Stimulated activated CD8-positive, alpha-beta memory T cell treated with anti-CD3 and anti-CD28 coated beads, Interleukin-4, amount 100 ng/mL, for 24 hours (primary cell): Measurements from ENCODE around the gene FAM3B.

Experiments used
- DNase-seq: peaks from one replicate; pipeline ENCODE4 v3.0.0-alpha.2; 2020; ENCODE audit warnings: low read depth

FAM3B gene

DNA sequence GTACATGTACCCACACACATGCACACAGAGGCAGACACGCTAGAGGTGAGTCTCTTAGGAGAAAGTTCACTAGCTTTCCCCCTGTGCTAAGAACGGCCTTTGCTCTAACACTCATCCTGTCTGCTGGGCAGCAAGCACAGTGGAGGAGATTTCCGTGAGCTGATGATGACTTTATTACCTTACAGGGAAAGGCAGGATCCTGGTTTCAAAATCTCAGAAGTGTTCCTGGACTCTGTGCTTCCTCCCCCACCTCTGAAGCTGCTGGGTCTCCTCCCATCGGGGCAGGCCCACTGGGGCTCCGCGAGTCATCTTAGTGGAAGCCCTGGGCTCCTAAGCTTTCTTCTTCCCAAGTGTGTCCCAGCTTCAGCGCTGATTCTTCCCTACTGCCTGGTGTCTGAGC lies 2.7 kb downstream of the FAM3B start:
- no peak for DNase-seq

GRCh38 chr21:41321211-41321907 lies 4.8 kb downstream of the FAM3B start:
- no peak for DNase-seq

DNA sequence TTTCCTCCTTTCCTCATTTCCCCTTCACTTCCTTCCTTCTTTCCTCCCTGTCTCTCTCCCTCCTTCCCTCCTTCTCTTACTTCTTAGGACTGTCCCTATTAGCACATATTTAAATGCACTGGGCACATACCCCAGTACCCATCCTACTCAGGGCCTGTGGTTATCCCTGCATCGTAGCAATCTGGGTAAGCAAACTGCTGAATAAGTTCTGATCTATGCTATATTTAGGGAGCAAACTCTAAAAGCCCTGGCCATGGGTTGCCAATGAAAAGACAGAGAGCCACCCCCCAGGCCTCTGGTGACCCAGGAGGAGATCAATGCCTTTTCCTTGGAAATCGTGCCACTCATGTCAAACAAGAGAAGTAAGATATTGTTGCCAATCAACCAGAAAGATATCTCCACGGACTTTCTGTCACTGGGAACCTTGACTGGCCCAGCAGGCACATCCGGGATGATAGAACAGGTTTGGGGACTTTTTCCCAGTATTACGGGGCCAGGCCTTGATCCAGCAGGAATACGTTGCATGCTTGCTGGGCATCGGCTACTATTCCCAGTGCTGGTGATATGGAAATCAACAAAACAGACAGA lies 5.4 kb downstream of the FAM3B start:
- DNase-seq = no peak

DNA sequence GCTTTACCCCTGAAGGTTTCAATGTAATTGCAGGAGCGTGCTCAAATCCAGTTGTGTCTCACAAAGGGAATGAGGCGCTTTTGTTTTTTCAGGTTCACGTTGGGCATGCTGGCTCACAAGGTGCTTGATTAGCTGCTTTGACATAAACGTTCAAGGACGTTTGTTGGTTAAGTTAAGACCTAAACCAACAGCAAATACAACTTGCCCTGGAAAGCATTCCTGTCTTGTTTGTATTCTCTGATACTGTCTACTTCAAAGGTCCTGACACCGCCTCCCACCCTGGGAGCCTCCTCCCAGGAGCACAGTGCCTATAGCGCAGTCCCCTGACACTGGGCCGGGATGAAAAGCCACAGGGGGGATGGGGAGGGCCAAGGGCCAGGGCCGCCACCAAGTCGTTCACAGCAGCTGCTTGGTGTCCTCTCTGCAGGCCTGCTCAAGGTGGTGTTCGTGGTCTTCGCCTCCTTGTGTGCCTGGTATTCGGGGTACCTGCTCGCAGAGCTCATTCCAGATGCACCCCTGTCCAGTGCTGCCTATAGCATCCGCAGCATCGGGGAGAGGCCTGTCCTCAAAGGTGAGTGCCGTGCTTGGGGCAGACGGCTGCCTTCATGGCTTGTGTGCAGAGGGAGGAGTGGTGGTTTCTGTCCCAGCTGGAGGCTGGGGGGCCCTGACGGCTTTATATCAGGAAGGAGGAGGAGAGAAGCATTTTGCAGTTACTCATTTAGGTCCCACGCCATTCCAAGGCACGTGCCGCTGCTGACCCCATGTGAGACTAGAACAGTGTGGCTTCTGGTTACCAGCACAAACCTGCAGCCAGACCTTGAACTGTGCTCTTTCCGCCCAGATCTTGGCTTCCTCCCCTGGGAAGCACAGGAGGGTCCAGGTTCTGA lies 6.1 kb downstream of the FAM3B start:
- no peak for DNase-seq

- no peak for DNase-seq
These were observed 8.7 kb downstream of the FAM3B start for GRCh38 chr21:41325138-41325912.

DNA sequence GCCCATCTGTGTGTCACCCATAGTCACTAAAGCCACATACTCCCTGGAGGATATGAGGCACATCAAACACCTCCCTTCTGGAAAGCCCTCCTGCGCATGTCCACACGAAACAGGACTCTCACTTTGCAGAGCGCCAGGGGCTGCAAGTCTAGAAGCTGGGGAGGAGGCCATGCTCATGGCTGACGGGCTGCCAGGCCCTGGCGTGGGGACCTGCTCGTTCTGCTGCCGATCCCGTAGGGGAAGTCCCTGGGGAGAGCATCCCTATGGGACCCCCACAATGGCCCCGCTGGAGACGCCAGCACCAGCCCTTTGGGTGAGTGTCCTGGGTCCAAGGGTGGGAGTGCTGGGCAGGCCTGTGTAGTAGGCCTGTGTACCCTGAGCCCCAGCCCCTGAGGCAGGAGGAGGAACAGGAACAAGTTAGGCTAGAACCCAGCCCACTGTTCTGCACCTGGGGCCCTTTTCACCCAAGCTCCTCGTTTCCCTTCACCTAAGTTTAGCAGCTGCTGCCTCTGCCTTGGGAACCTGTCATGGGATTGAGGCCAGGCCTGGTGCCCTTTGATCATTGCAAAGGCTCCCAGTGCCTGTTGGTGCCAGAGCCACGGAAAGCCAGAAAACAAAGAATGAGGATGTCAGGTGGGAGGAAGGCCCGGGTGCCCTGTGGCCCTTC lies 9.9 kb downstream of the FAM3B start:
- DNase-seq = no peak

GRCh38 chr21:41327753-41328152 lies 11.2 kb downstream of the FAM3B start:
- DNase-seq = no peak

DNA sequence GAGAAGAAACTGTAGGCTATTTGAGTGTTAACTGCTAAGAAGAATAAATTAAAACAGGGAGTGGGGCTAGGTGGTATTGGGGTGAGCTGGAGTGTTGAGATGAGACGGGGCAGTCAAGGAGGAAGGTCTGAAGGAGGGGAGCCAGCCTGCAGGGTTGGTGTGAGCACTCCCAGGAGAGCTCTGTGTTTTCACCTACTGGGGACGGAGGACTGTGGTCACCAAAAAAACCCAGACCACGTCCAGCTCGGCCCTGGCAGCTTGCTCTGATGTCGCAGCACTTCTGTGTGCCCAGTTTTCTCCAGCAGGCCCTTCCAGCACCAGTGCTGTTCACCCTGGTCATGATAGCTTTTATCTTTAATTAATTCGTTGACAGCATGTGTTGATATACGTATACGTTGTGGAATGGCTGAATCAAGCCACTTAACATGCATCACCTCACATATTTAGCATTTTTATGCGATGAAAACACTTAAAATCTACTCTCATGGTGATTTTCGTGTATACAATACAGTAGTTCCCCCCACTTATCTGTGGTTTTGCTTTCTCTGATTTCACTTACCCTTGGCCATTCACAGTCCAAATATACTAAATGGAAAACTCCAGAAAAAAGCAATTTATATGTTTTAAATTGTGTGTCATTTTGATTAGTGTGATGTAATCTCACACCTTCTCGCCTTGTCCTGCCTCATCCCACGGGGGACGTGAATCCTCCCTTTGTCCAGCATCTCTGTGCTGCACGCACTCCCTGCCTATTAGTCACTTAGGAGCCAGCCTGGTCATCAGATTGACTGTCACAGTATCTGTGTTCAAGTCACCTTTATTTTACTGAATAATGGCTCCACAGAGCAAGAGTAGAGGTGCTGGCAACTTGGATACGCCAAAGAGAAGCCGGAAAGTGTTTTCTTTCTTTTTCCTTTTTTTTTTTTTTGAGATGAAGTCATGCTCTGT lies 12.3 kb downstream of the FAM3B start:
- no peak for DNase-seq

DNA sequence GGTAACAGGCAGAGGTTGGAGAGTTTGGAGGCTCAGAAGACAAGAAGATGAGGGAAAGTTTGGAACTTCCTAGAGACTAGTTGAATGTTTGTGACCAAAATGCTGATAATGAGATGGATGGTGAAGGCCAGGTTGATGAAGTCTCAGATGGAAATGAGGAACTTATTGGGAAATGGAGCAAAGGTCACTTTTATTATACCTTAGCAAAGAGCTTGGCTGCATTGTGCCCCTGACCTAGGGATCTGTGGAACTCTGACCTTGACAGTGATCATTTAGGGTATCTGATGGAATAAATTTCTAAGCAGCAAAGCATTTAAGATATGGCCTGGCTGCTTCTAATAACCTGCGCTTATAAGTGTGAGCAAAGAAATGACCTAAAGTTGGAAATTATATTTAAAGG lies 17.2 kb downstream of the FAM3B start:
- DNase-seq = no peak

DNA sequence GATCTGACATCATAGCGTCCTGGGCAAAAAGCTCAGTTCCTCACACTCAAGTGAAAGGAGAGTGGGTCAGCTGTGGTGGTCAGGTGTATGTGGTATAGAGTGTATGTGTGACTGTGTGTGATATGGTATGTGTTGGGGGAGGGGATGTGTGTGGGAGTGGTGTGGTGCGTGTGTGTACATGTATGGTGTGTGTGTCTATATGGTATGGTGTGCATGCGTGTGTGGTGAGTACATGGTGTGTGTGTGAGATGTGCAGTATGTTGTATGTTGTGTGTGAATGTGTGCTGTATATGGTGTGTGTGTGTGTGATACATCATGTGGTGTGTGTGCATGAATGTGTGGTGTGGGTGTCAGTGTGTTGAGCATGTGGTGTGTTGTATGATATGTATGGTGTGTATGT lies 20.9 kb downstream of the FAM3B start:
- no peak for DNase-seq

GRCh38 chr21:41338455-41338854 lies 21.9 kb downstream of the FAM3B start:
- no peak for DNase-seq

GRCh38 chr21:41342035-41342434 lies 25.4 kb downstream of the FAM3B start:
- no peak for DNase-seq

GRCh38 chr21:41344146-41344545 lies 27.5 kb downstream of the FAM3B start:
- no peak for DNase-seq

DNA sequence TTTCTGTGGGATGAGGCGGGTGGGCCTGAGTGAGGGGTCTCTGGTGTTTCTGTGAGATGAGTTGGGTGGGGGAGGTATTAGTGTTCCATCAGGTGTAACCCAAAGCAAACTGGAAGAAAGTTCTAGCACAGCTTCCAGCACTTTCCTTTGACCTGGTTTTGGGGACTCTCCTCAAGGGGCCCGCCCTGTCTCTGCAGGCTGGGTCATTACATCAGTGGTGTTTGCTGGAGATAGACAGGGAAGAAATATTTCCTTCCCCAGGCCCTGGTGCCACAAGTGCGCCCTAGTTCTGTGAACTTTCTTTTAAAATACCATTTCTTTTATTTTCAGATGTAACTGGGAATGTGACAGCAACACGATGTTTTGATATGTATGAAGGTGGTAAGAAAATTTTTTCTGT lies 28.8 kb downstream of the FAM3B start:
- no peak for DNase-seq

GRCh38 chr21:41345934-41346685 lies 29.5 kb downstream of the FAM3B start:
- no peak for DNase-seq

DNA sequence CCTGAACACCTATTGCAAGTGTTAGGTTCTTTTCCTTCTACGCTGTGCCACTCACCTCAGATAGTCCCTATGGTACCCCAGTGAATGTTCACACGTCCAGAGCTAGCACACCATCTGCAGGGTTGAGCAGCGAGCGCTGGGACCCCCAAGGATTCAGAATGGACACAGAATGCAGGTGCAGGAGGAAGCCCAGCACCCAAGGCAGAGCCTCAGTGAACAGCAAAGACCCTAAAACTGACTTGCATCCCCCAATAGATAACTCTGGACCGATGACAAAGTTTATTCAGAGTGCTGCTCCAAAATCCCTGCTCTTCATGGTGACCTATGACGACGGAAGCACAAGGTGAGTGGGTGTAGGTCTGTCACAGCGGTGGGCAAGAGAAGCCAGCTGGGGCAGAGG lies 30.2 kb downstream of the FAM3B start:
- no peak for DNase-seq

DNA sequence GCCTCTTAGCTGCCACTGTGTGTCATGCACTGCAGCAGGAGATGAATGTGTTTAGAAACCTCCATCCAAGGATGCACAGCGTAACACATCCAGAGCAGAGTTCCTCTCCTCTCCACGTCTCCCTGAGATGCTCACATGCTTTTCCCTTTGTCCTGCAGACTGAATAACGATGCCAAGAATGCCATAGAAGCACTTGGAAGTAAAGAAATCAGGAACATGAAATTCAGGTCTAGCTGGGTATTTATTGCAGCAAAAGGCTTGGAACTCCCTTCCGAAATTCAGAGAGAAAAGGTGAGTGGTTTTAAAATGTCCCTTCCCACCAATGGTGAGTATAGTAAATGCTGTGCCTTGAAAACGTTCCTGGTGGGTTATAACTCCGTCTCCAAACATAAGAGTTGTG lies 31.8 kb downstream of the FAM3B start:
- DNase-seq = no peak

DNA sequence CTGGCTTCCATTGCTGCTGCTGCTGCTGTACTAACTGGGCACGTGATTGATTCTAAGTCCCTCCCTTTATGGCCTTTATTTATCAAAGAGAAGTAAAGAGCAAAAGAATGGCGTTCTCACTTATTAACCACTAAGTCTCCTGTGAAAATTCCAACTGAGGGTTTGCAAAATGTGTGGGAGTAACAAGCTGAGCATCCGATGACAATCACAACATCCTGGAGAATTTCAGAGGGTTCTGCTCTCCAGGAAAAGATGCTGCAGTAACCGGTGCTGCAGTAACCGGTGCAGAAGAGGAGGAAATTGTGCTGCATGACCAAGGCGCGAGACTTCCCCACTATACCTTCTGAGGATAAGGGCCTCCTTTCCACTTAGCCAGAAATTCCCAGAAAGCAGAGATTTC lies 32.5 kb downstream of the FAM3B start:
- DNase-seq = no peak

DNA sequence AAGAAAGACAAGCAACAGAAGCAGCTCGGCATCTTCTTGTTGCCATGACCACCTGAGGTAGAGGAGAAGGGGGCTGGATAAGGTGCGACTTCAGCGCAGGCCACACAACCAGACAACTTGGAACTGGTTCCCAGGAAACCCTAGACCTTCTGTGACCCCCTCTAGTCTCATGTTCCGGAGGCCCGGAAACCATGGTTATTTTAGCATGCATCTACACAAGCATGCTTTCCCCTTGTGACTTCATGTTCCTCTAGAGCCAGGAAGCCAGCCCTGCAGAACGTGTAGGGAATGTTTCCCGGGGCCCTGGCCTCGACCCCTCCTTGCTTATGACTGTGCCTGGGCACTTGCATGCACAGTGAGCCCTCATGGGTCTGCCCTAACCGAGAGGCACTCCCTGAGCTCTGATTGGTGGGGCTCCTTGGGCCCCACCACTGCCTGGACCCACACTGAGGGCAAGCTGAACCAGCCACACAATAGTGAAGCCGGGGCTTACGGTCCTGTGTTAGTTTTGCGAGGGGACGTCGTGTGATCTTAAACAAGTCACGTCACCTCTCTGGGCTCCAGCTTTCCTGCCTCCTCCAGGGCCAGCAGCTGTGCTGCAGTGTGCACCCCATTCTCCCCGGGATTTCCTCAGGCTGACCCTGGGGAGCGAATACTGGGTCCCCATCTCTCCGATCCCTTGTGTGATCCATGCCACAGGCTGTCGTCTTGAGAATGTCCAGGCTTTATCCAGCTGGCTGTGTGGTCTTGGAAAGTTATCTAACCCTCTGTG lies 33.2 kb downstream of the FAM3B start:
- DNase-seq = no peak
